ENCODE results near the gene MON1A.

MON1A gene

GRCh38 chr3:49927798-49928197 lies 1.8 kb downstream of the MON1A start (continued):
- no peak for TF ChIP-seq ZBTB26 (tag by site-specific recombination; optimal IDR thresholded peaks at IDR 0.05)
- TF ChIP-seq ZNF777 (tag by site-specific recombination; IDR thresholded peaks at IDR 0.05; ENCODE audit: borderline replicate concordance) = no peak
- no peak for TF ChIP-seq ZNF121 (tag by site-specific recombination; IDR thresholded peaks at IDR 0.05)
- no peak for TF ChIP-seq ZNF473 (tag by site-specific recombination; IDR thresholded peaks at IDR 0.05)
- no peak for TF ChIP-seq ZNF843 (tag by site-specific recombination; IDR thresholded peaks at IDR 0.05)
- TF ChIP-seq ZNF623 (tag by site-specific recombination; IDR thresholded peaks at IDR 0.05) = no peak
- no peak for TF ChIP-seq CTCF (tag by site-specific recombination; IDR thresholded peaks at IDR 0.05)
- TF ChIP-seq ZNF585B (tag by site-specific recombination; IDR thresholded peaks at IDR 0.05) = no peak

GRCh38 chr3:49926117-49926728 lies 3.4 kb downstream of the MON1A start:
- ChIA-PET CTCF (no interaction called here), POLR2A (no interaction called here)
- no peaks in the 10 kb centered on the region for H3K36me3 ChIP-seq (ENCODE audit: control insufficient read depth in 2 of 2, insufficient read depth in 1 of 2, low read length in 2 of 2)
- TF ChIP-seq OSR2 (tag by site-specific recombination; IDR thresholded peaks at IDR 0.05) (no peak), MYNN (tag by site-specific recombination; IDR thresholded peaks at IDR 0.05; ENCODE audit: borderline replicate concordance) (no peak), PRDM6 (tag by site-specific recombination; IDR thresholded peaks at IDR 0.05) (no peak), OVOL3 (tag by site-specific recombination; IDR thresholded peaks at IDR 0.05) (no peak), PBX3 (CRISPR knock-in tag; IDR thresholded peaks at IDR 0.05) (no peak), ZNF140 (tag by site-specific recombination; IDR thresholded peaks at IDR 0.05) (no peak), ZNF664 (tag by site-specific recombination; IDR thresholded peaks at IDR 0.05) (no peak), ZNF341 (tag by site-specific recombination; IDR thresholded peaks at IDR 0.05; ENCODE audit: low read depth) (no peak), ZNF585B (tag by site-specific recombination; IDR thresholded peaks at IDR 0.05) (no peak), ZNF174 (tag by site-specific recombination; IDR thresholded peaks at IDR 0.05) (no peak), ZNF211 (tag by site-specific recombination; IDR thresholded peaks at IDR 0.05; ENCODE audit: low read depth) (no peak), SALL2 (tag by site-specific recombination; IDR thresholded peaks at IDR 0.05; ENCODE audit: borderline replicate concordance) (no peak), YY2 (tag by site-specific recombination; IDR thresholded peaks at IDR 0.05) (no peak), ZBTB20 (tag by site-specific recombination; IDR thresholded peaks at IDR 0.05) (no peak), ZBTB49 (tag by site-specific recombination; IDR thresholded peaks at IDR 0.05; ENCODE audit: low read depth) (no peak)
- H3K4me1 ChIP-seq (ENCODE audit: control insufficient read depth, insufficient read depth, low read length) = no peaks in the 10 kb centered on the region; the same call in 1 of the 2 replicates
- H3K27ac ChIP-seq (ENCODE audit: extremely low read depth, low read depth, low read length) = no peak overlapping the region
- H3K4me3 ChIP-seq (ENCODE audit: low read depth, low read length) = no peak overlapping the region
- H3K9me3 ChIP-seq (ENCODE audit: control insufficient read depth, insufficient read depth, low read depth, low read length) = no peaks in the 10 kb centered on the region
